Thyroid gland (tissue), 4 donors: ENCODE measurements around the gene NACC1. TPM values are rescaled to one million over a fixed set of nuclear protein-coding genes. Genes with fewer than 3 reads are reported as not detected.
"Not testable (repeated sequence)": the region's sequence is repeated elsewhere in the genome, so short reads cannot be mapped to it uniquely, and the experiment has no call there.

ENCODE experiments used
- DNase-seq, 2 donors: peaks; one replicate each; pipeline ENCODE4 v3.0.0-alpha.2; 2019
- H3K27ac ChIP-seq, 3 donors: fragments of 200-600 bp; sonication (generic); 1 replicate in 2 of 3; 2 replicates in 1 of 3; pipeline ENCODE4 v1.5.1; 2016 to 2019; ENCODE audit warnings: mild to moderate bottlenecking in 1 of 3, moderate library complexity in 1 of 3
- H3K27me3 ChIP-seq: fragments of 200-600 bp; sonication (generic); one replicate; pipeline ENCODE4 v1.5.1; 2019
- H3K36me3 ChIP-seq, 2 donors: fragments of 200-600 bp; sonication (generic); one replicate each; pipeline ENCODE4 v1.5.1; 2016 to 2019
- H3K4me1 ChIP-seq, 2 donors: fragments of 200-600 bp; sonication (generic); one replicate each; pipeline ENCODE4 v1.5.1; 2017 to 2019
- H3K4me3 ChIP-seq, 3 donors: fragments of 200-600 bp; sonication (generic); replicated peaks in 1 of 3; 1 replicate in 2 of 3; 2 replicates in 1 of 3; pipeline ENCODE4 v1.5.1; 2016; ENCODE audit warnings: mild to moderate bottlenecking in 1 of 3
- H3K9me3 ChIP-seq: fragments of 200-600 bp; sonication (generic); one replicate; pipeline ENCODE4 v1.5.1; 2017
- POLR2A ChIP-seq, 2 donors: fragments of 450-650 bp; IDR thresholded peaks; one replicate each; pipeline ENCODE4 v1.6.1; 2017; ENCODE audit warnings: antibody characterized with exemption in 2 of 2, mild to moderate bottlenecking in 2 of 2, moderate library complexity in 1 of 2
- whole genome bisulfite sequencing, 2 donors: methylation state at CpG; one replicate each; pipeline ENCODE4 v1.1.5; 2017; 5-methylcytosine and 5-hydroxymethylcytosine counted together
- intact Hi-C: fragments of 100-400 bp; cut with DNase I; formaldehyde crosslinking; loops from one replicate; pipeline ENCODE4 v1.15.1; 2023
- total RNA-seq, 4 donors: library from RNA; depleted of rRNA; stranded (reverse); fragments of >200 nt; gene quantifications; one replicate each; pipeline ENCODE4 v1.2.3, GENCODE V29; 2016
- TF ChIP-seq, protein P1 (sequence below), 6 experiments: fragments of 200-600 bp in 3 of 6; fragments of 450-650 bp in 3 of 6; sonication (generic) in 3 of 6; IDR thresholded peaks; one replicate each; pipeline ENCODE4 v1.5.1; 2016 to 2019; ENCODE audit warnings: antibody characterized with exemption in 6 of 6, mild to moderate bottlenecking in 2 of 6, inconsistent platforms in 1 of 6, moderate library complexity in 1 of 6

The NACC1 gene
- total RNA-seq, 4 donors from 2014 or later, result 16.9 to 67.7 (median 43.0) TPM

DNA sequence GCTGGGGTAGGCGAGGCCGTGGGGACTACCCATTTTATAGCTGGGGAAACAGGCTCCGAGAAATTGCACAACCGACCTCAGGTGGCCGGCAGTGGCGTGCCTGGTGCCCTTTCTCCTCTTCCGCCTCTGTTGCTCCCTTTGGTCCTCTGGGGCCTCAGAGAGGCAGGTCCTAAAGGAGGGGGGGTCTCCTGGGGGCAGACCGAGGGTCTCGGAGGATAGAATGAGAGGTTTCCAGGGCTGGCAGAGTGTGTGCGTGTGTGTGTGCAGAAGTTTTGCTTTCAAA lies 20.8 kb downstream of the NACC1 start:
- no peaks in the 10 kb centered on the region for H3K27me3 ChIP-seq
- WGBS, 2 donors, result 88 to 91% methylated on average over 10 of the region's 10 CpGs
- intact Hi-C loops, result no loop called here
- H3K4me3 ChIP-seq, result no peak overlapping the region
- H3K27ac ChIP-seq, result no peak overlapping the region
- TF ChIP-seq, protein P1, sequence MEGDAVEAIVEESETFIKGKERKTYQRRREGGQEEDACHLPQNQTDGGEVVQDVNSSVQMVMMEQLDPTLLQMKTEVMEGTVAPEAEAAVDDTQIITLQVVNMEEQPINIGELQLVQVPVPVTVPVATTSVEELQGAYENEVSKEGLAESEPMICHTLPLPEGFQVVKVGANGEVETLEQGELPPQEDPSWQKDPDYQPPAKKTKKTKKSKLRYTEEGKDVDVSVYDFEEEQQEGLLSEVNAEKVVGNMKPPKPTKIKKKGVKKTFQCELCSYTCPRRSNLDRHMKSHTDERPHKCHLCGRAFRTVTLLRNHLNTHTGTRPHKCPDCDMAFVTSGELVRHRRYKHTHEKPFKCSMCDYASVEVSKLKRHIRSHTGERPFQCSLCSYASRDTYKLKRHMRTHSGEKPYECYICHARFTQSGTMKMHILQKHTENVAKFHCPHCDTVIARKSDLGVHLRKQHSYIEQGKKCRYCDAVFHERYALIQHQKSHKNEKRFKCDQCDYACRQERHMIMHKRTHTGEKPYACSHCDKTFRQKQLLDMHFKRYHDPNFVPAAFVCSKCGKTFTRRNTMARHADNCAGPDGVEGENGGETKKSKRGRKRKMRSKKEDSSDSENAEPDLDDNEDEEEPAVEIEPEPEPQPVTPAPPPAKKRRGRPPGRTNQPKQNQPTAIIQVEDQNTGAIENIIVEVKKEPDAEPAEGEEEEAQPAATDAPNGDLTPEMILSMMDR (IDR thresholded peaks at IDR 0.05), result no peak
- no peak for TF ChIP-seq POLR2A (IDR thresholded peaks at IDR 0.05)
- DNase-seq, result no peak
- H3K4me1 ChIP-seq, result peaks cover 6 to 12% of the 10 kb centered on the region in 2 donors
- H3K36me3 ChIP-seq, result peaks cover 27 to 33% of the 10 kb centered on the region in 2 donors
- no peaks in the 10 kb centered on the region for H3K9me3 ChIP-seq

DNA sequence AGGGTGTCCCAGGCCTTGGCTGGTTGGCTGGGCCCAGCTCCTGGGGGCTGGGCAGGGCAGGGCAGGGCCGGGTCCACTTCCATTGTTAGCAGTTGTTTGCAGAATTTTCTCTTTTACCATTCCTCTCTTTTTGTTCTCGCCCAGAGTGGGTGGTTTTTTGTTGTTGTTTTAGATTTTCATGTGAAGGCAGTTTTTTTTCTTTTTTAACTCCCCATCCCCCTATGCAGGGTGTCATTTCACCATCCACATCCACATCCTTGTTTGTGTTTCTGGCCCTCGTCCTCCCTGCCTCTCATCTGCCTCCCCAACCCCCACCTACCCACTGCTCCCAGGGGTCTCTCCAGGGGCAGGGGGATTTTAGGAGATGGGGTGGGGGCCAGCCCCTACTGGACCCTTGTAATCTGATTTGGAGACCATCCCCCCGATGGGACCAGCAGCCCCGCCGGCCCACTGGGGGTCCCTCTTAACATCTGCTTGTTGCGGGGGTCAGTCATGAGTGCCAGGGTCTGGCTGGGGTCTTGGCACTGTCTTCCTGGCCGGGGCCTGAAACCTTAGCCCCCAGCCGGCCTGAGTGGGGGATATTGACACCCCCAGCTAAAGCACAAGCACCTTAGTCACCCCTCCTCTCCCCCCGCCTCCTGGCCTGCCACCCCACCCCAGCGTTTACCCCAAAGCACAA lies 21.7 kb downstream of the NACC1 start:
- Histone ChIP-seq H3K9me3 (no peaks in the 10 kb centered on the region), H3K27me3 (no peaks in the 10 kb centered on the region), H3K4me3 (no peak overlapping the region), H3K36me3 (peaks cover 35 to 41% of the 10 kb centered on the region in 2 donors), H3K27ac (no peak overlapping the region), H3K4me1 (peaks cover 0 to 5% of the 10 kb centered on the region in 2 donors)
- no peak for DNase-seq
- 82 to 88% methylated on average over 5 to 9 of the region's 11 CpGs for WGBS, 2 donors
- intact Hi-C loops, result no loop called here
- TF ChIP-seq, protein P1 (IDR thresholded peaks at IDR 0.05), result no peak
- no peak for TF ChIP-seq POLR2A (IDR thresholded peaks at IDR 0.05)

DNA sequence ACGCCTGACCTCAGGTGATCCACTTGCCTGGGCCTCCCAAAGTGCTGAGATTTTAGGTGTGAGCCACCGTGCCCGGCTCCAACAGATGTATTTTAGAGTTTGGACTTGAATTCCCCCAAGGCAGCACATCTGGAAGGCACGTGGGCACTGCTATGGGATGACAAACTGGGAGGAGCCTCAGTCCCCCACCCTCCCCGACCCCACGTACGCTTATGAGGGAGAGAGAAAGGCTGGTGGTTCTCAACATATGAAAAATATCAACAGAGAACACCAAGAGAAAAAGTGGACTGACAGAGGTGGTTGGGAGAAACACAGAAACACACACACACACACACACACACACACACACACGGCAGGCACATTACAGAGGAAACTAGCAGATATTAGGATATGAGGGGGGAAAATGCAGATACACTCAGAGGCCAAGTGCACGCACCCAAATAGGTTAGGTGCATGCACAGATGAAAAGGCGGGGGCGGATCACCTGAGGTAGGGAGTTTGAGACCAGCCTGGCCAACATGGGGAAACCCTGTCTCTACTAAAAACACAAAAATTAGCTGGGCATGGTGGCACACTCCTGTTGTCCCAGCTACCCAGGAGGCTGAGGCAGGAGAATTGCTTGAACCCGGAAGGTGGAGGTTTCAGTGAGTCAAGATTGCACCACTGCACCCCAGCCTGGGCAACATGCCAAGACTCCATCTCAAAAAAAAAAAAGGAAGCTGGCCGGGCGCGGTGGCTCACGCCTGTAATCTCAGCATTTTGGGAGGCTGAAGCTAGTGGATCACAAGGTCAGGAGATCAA lies 28.9 kb downstream of the NACC1 start:
- TF ChIP-seq, protein P1 (IDR thresholded peaks at IDR 0.05), result no peak
- TF ChIP-seq POLR2A (IDR thresholded peaks at IDR 0.05), result no peak
- Histone ChIP-seq H3K36me3 (peaks cover 14% of the 10 kb centered on the region in 2 donors), H3K4me3 (no peak overlapping the region), H3K27me3 (no peaks in the 10 kb centered on the region), H3K27ac (no peak overlapping the region), H3K4me1 (peaks cover 4 to 5% of the 10 kb centered on the region in 2 donors), H3K9me3 (no peaks in the 10 kb centered on the region)
- 76 to 80% methylated on average over 16 of the region's 16 CpGs for WGBS, 2 donors
- no peak for DNase-seq
- intact Hi-C loops, result loop anchor here (5.0 kb wide), 1 partner anchor 35 kb away; no protein-coding TSS in a partner anchor

DNA sequence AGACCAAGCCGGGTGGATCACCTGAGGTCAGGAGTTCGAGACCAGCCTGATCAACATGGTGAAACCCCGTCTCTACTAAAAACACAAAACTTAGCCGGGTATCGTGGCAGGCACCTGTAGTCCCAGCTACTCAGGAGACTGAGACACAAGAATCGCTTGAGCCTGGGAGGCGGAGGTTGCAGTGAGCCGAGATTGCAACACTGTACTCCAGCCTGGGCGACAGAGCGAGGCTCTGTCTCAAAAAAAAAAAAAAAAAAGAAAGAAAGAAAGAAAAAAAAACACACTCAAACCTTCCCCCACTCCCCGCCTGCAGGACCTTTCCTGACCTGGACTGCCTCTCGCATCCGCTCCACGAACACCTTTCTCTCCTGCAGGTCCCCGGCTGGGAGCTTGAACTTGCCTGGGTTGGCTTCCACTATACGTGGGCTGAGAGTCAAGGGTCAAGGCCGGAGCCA lies 31.1 kb downstream of the NACC1 start:
- not testable (repeated sequence) for H3K27me3 ChIP-seq, H3K4me1 ChIP-seq, H3K9me3 ChIP-seq
- Histone ChIP-seq H3K27ac (peak overlapping the region in 2 of 3 donors; percentile 98 to 99), H3K4me3 (peak overlapping the region in 2 of 3 donors; percentile 54 to 79), H3K36me3 (peaks cover 10 to 23% of the 10 kb centered on the region in 2 donors)
- WGBS, 2 donors, result 19 to 26% methylated on average over 17 of the region's 17 CpGs
- intact Hi-C loops, result loop anchor here (5.0 kb wide), 1 partner anchor 37 kb away; no protein-coding TSS in a partner anchor
- DNase-seq, result peak; percentile 30 to 49

DNA sequence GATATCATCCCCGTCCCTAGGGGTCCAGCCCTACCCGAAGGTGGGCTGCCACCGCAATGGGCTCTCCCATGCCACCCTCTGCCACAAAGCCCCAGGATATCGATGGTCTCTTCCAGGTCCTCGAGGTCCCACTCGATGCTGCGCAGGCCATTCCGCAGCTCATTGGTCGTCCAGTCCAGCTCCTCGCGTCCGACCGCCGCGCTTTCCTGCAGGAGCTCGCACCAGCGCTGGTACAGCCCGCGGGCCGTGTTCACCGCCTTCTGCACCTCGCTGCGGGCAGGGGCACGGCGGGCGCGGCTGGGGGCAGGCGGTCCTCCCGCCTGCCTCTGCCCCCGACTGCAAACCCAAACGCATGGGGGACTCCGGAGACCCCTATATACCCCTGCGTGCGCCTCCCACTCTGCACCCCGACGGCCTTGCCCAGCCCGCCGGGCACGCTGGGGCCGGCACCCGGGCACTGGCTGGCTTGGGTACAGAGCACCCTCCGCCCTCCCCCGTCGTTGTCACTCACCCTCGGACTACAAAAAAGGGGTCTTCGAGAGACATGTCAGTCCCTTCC lies 31.6 kb downstream of the NACC1 start:
- DNase-seq, result peak; percentile 63 to 73
- H3K36me3 ChIP-seq, result peaks cover 6 to 18% of the 10 kb centered on the region in 2 donors
- TF ChIP-seq, protein P1 (IDR thresholded peaks at IDR 0.05), result no peak
- no peak for TF ChIP-seq POLR2A (IDR thresholded peaks at IDR 0.05)
- no peaks in the 10 kb centered on the region for H3K27me3 ChIP-seq
- intact Hi-C loops, result loop anchor here (5.0 kb wide), 1 partner anchor 37 kb away; no protein-coding TSS in a partner anchor
- 0 to 1% methylated on average over 3 to 18 of the region's 46 CpGs for WGBS, 2 donors
- H3K9me3 ChIP-seq, result no peaks in the 10 kb centered on the region
- peaks cover 4 to 5% of the 10 kb centered on the region in 2 donors for H3K4me1 ChIP-seq
- H3K27ac ChIP-seq, result peak overlapping the region; percentile 83 to 99 (median 98)
- H3K4me3 ChIP-seq, result peak overlapping the region; percentile 54 to 79 (median 62)
